KG1 (cell line): ENCODE results near the gene EPHA2.

Source experiments
- DNase-seq: peaks from one replicate; lab custom pipeline; 2025; lab: John Stamatoyannopoulos, UW

Gene EPHA2

GRCh38 chr1:16149702-16150488 lies 6.0 kb downstream of the EPHA2 start:
- no peak for DNase-seq

DNA sequence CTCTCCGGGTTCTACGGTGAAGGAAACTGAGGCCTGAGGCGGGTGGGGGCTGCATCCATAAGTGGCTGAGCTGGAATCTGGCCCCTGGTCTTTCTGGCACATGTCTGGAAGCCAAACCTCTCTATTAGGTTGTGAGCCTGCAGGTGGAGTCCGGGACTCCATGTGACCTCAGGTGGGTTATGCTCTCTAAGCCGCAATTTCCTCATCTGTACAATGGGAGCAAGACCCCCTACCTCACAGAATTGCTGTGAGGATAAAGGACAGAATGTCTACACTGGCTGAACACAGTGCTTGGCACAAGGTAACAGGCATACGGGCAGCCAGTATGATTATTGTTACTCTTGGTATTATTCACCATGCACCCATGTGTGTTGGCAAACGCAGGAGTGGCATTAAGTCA lies 6.7 kb downstream of the EPHA2 start:
- DNase-seq, result no peak

DNA sequence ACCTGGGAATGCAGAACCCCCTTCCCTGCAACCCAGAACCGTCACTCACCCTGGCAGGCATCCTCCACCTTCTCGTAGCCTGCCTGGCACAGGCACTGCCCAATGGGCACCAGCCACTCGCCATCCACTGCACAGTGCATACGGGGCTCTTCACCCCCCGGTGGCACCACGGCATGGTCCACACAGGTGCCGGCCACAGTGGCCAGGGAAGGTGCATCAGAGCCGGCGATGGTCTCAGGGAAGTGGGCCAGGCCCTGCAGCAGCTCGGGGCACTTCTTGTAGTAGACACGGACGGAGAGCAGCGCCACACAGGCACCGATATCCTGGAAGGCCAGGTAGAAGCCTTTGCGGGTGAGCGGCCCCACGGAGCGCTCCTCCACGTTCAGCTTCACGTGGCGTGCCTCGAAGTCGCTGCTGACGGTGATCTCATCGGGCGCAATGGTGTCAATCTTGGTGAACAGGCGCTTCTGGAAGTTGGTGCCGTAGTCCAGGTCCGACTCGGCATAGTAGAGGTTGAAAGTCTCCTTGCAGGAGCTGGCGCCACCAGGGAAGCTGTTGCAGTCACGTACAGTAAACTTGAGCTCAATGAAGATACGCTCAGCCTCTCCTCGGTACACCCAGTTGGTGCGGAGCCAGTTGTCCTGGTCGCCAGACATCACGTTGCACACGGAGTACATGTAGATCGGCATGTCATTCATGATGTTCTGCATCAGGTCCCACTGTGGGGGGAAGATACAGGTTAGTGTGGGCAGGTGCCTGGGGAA lies 7.4 kb downstream of the EPHA2 start:
- DNase-seq, result no peak

- no peak for DNase-seq
These were observed 8.5 kb downstream of the EPHA2 start for GRCh38 chr1:16147156-16147926.

- DNase-seq, result no peak
These were observed 9.4 kb downstream of the EPHA2 start for GRCh38 chr1:16146279-16147155.

GRCh38 chr1:16145662-16146278 lies 10.1 kb downstream of the EPHA2 start:
- DNase-seq, result no peak

- no peak for DNase-seq
These were observed 10.7 kb downstream of the EPHA2 start for GRCh38 chr1:16145030-16145661.

DNA sequence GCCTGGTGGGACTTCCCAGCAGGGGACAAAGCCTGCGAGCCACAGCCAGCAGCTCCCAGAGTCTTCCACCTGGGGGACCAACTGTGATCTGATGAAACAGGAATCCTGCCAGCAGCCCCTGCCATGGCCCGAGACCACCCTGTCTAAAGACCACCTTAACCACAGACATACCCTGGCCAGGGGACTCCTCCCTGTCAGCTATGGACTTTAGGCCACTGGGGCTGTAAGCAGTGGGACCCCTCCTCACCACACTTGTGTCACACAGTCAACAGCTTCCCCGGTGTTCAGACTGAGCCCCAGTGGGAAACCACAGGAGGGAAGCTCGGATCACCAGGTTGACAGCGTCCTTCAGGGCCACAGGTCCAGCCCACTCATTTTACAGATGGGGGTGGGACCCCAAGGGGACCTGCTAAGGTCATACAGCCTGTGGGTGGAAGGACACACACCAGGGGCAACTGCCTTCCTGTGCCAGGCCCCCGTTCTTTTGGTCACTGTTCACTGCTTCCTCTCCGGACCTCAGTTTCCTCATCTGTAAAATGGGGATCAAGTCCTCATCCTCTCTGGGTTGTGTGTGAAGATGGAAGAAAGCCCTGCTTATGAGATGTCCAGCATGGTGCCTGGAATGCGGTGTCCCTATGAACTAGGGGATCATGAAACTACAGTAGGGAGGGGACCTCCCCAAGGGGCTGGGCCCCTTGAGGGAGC lies 11.4 kb downstream of the EPHA2 start:
- no peak for DNase-seq

DNA sequence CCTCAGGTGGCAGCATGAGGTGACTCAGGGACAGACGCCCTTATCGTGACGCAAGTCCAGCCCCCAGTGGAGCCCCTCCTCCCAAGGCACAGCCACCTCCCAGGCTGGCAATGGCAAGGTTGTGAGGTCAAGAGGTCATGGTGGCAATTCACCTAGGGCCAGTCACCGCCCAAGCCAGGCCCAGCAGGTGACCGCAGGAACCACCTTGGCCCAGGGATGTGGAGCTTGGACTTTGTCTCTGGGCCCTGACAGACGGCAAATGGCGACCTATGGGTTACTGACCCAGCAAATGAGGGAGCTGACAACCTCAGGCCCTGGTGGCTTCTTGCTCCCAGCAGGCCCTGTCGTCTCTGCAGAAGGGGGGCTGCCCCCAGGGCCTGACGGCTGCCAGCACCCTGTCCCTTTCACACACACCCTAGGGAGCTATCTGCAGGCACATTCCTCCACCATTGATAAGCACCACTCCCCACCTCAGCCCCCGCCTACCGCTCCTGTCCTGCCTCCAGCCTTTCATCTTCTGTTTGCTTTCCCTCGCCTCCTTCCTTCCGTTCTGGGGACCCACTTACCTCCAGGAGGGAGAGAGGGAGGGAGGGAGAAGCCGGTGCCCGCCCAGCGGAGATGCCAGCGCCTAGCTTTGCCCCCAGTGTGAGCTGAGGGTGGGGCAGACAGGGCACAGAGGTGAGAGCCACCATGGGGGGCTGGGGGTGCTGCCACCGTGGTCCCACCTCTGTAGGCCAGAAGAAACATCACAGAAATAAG lies 12.1 kb downstream of the EPHA2 start:
- no peak for DNase-seq

DNA sequence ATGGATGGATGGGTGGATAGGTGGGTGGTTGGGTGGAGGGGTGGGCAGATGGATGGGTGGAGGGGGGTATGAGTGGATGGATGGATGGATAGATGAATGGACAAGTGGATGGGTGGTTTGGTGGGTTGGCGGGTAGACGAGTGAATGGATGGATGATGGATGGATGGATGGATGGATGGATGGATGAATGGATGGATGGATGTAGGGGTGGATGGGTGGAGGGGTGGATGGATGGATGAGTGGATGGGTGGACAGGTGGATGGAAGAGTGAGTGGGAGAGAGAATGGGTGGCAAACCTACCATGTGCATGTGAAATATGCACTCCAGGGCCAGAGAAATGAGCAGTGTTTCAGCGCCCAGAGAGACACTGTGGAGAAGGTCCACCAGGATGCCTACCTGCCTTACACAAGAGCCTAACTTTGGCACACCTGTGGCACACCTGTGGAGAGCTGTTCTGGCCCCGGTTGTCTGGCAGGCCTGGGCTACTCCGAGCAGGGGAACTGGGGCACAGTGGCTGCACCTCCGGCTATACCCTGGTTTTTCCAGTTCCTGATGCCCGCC lies 12.8 kb downstream of the EPHA2 start:
- DNase-seq, result no peak

DNA sequence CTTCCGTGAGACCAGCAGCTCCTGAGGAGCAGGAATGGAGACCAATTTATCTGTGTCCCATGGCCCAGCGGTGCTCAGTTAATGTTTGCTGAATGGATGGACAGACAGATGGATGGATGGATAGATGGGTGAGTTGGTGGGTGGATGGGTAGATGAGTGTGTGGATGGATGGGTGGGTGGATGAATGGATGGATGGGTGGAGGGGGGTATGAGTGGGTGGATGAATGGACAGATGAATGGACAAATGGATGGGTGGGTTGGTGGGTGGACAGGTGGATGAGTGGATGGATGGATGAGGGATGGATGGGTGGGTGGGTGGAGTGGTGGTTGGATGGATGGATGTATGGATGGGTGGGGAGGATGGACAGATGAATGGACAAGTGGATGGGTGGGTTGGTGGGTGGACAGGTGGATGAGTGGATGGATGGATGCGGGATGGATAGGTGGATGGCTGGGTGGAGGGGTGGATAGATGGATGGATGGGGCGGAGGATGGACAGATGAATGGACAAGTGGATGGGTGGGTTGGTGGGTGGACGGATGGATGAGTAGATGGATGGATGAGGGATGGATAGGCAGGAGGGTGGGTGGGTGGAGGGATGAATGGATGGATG lies 13.4 kb downstream of the EPHA2 start:
- no peak for DNase-seq

DNA sequence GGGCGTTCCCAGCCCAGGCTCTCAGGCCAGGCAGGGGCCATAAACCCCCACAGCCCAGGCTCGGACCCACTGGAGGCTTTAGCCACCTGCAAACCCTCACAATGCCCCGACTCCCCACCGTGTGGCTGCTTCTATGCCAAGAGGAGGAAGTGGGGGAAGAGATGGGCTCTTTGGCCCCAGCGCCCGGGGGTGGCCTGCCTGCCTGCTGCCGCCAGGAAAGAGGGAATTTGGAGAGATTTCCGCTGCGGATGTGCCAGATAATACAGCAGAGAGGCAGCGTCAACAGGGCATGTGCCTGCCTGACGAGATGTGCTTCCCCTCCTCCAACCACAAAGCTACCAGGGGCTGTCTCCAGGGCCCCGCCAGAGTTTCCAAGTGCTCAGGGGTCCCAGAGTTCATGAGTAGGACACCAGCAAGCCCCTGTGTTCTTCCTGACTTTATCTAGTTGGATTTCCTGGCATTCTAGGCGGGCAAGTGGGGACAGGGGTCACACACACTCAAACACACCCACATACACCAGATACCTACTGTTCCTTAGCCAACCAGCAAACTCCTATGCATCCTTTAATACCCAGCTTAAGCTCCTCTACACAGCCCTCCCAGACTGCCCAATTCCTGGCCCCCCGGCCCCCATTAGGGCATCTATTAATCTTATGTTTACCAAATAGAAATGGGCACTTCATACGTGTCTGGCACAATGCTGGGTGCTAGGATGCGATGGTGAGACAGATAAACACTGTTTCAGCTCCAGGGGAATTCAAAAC lies 14.1 kb downstream of the EPHA2 start:
- no peak for DNase-seq

DNA sequence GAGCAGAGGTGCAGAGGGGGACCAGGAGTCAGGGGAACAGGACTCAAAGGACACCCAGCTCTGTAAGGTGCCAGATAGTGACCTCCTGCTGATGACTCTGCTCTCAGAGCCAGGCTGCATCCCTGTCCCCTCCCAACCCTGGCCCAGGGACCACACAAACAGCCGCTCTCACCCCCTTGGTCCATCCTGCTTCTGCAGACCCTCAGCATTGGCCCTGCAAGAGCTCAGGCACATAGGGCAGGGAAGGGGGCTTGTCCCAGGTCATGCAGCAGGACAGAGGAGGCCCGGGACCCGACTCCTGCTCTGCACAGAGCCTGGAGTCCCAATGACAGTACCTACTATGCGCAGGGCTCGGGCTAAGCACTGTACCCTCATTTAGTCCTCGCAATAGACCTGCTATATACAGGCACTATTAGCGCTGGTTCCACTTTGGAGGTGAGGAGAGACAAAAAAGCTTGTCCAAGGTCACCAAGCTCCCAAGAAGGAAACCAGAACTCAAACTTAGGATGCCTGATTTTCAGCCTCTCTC lies 15.7 kb downstream of the EPHA2 start:
- no peak for DNase-seq

- no peak for DNase-seq
These were observed 16.4 kb downstream of the EPHA2 start for GRCh38 chr1:16139473-16139962.

DNA sequence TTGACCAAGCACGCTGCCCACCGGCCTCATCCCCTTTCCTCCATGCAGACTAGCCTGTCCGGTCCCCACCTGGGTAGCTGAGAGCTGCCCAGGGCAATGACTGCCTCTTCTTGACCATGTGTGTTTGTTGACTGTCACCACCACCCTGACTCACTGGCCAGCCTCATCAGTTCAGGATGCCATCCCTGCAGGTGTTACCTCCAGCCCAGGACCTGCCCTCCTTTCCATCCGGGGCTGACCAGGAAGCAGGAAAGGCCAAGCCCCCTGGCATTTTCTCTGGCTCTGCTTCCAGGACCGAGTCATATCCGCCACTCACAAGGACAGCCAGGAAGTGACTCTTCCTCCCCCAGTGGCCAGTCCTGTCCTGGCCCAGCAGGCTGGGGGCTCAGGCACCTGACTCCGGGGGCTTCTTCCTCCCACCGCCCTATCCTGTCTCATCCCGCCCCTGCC lies 17.1 kb downstream of the EPHA2 start:
- no peak for DNase-seq

DNA sequence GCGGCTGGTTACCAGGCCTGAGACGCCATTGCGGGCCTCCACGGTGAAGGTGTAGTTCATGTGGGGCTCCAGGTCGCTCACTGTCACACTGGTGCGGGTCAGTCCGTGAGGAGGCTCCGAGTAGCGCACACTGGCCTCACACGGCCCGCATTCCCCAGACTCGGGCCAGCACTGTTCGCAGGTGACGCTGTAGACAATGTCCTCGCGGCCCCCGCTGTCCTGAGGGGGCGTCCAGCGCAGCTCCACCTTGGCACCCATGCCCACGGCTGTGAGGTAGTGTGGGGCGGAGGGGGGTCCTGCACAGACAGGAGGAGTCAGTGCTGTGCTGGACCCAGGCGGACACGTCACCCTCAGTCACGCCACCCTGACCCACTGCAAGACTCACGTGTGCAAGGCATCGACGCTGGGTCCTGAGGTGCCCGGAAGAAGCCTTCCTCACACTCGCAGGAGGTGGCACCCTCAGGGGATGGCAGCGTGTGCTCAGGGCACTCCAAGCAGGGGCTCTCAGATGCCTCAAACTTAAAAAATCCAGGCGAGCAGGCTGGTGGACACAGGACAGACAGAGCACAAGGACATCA lies 17.9 kb downstream of the EPHA2 start:
- no peak for DNase-seq

GRCh38 chr1:16135501-16135900 lies 20.4 kb downstream of the EPHA2 start:
- no peak for DNase-seq
